ENCODE results near the gene CADM1. TPM values are rescaled to one million over a fixed set of nuclear protein-coding genes. Genes with fewer than 3 reads are reported as not detected.

Gene CADM1
- total and polyA plus RNA-seq, 10 of the 15 experiments (the other 5 are each of a cell fraction or from before 2014, with no cell fraction given) = 0.03 to 0.48 (median 0.15) TPM; not detected in 3

GRCh38 chr11:115199481-115200069, 304.6 kb downstream of the CADM1 start (continued):
- no peak for TF ChIP-seq ZBTB11 (CRISPR knock-in tag; IDR thresholded peaks at IDR 0.05)
- TF ChIP-seq BCL3 (IDR thresholded peaks at IDR 0.05; ENCODE audit: borderline replicate concordance, insufficient read depth, low read depth, low read length, poor library complexity, severe bottlenecking) = no peak
- no peak for TF ChIP-seq CEBPB (IDR thresholded peaks at IDR 0.05; ENCODE audit: borderline replicate concordance in 1 of 2, low read depth in 2 of 2, low read length in 2 of 2)
- no peak for TF ChIP-seq CTCF (IDR thresholded peaks at IDR 0.05 in 2 of 3, conservative IDR thresholded peaks at IDR 0.05 in 1 of 3; ENCODE audit: control insufficient read depth in 2 of 3, extremely low read depth in 1 of 3, insufficient read depth in 1 of 3, low read depth in 3 of 3, low read length in 3 of 3)
- TF ChIP-seq CREM (IDR thresholded peaks at IDR 0.05; ENCODE audit: low read depth) = no peak
- TF ChIP-seq NR2F1 (conservative IDR thresholded peaks at IDR 0.05) = no peak
- no peak for TF ChIP-seq E2F4 (IDR thresholded peaks at IDR 0.05; ENCODE audit: low read depth, low read length)
- TF ChIP-seq CBX3 (IDR thresholded peaks at IDR 0.05; ENCODE audit: borderline replicate concordance, low read depth) = no peak
- no peak for TF ChIP-seq IKZF1 (conservative IDR thresholded peaks at IDR 0.05)
